Aorta (tissue), 5 donors: ENCODE results near the gene CUBN. TPM values are rescaled to one million over a fixed set of nuclear protein-coding genes. Genes with fewer than 3 reads are reported as not detected.
A peak's percentile ranks its signal among the peaks of the same experiment; 100 is the strongest.

ENCODE experiments used
- ATAC-seq: fragments of 200-7000 bp; cut with Tn5 transposase; one replicate; pipeline ENCODE4 v1.9.1; 2022; ENCODE audit warnings: moderate library complexity; ENCODE audit not compliant: low FRiP score
- DNase-seq, 2 donors: peaks; one replicate each; pipeline ENCODE4 v3.0.0-alpha.2; 2020
- H3K27ac ChIP-seq, 2 donors: one replicate each; pipeline ENCODE4 v1.5.1; 2013; ENCODE audit warnings: low read length in 2 of 2, mild to moderate bottlenecking in 2 of 2, moderate library complexity in 2 of 2, control low read depth in 1 of 2, inconsistent platforms in 1 of 2, low read depth in 1 of 2
- H3K27me3 ChIP-seq, 2 donors: one replicate each; pipeline ENCODE4 v1.6.1; 2013; ENCODE audit warnings: control low read depth in 1 of 2, low read length in 1 of 2, mild to moderate bottlenecking in 1 of 2, moderate library complexity in 1 of 2; ENCODE audit not compliant: insufficient read depth in 2 of 2, control insufficient read depth in 1 of 2
- H3K36me3 ChIP-seq, 2 donors: one replicate each; pipeline ENCODE4 v1.6.1; 2013; ENCODE audit warnings: control low read depth in 1 of 2, low read length in 1 of 2, mild to moderate bottlenecking in 1 of 2; ENCODE audit not compliant: insufficient read depth in 2 of 2, control insufficient read depth in 1 of 2
- H3K4me1 ChIP-seq, 2 donors: one replicate each; pipeline ENCODE4 v1.6.1; 2013; ENCODE audit warnings: low read length in 2 of 2, control low read depth in 1 of 2, mild to moderate bottlenecking in 1 of 2, moderate library complexity in 1 of 2; ENCODE audit not compliant: insufficient read depth in 2 of 2, control insufficient read depth in 1 of 2
- H3K4me3 ChIP-seq, 2 donors: one replicate each; pipeline ENCODE4 v1.5.1; 2013; ENCODE audit warnings: low read length in 2 of 2, control low read depth in 1 of 2, mild to moderate bottlenecking in 1 of 2
- H3K9me3 ChIP-seq: one replicate; pipeline ENCODE4 v1.6.1; 2013; ENCODE audit warnings: mild to moderate bottlenecking, low read length; ENCODE audit not compliant: control insufficient read depth
- WGBS, 2 donors: extraction: QIAGEN DNeasy Blood & Tissue Kit; methylation state at CpG; one replicate each; pipeline ENCODE4 v1.1.7; 2013; 5-methylcytosine and 5-hydroxymethylcytosine counted together
- intact Hi-C, 2 donors: fragments of 100-400 bp; cut with DNase I; formaldehyde crosslinking; loops; one replicate each; pipeline versions ENCODE4 v1.14.2 to v1.15.0; 2022
- polyA plus RNA-seq, 2 donors: library from polyadenylated mRNA; stranded (reverse); fragments of 200-250 nt; gene quantifications; one replicate each; pipeline ENCODE4 v1.2.3, GENCODE V29; 2013
- total RNA-seq, 2 donors: library from RNA; stranded (reverse); fragmentation: NEBNext Ultra II Directional; extraction: Animal tissue kit (Norgen Biotek cat#: 25700); gene quantifications; one replicate each; pipeline ENCODE4 v1.2.1, GENCODE V29; 2021
- donor health status: healthy with polysubstance abuse.
- donor health status: Bipolar disorder and iron deficiency.
- donor health status: DM: no; HTN: no; CAD: no.
- donor health status: DM: no; HTN: no; CAD: no.
- donor health status: DM: yes; HTN: yes; CAD: no.

Gene CUBN
- total and polyA plus RNA-seq, 4 donors = 0.13 to 5.2 (median 2.6) TPM

- Histone ChIP-seq H3K27ac (no peak overlapping the region), H3K27me3 (no peaks in the 10 kb centered on the region), H3K4me1 (no peaks in the 10 kb centered on the region), H3K36me3 (no peaks in the 10 kb centered on the region), H3K9me3 (no peaks in the 10 kb centered on the region), H3K4me3 (no peak overlapping the region)
- DNase-seq = no peak
- intact Hi-C loops = no loop called here
- no peak for ATAC-seq
Measured at GRCh38 chr10:17101910-17102266, 27.7 kb downstream of the CUBN start.

GRCh38 chr10:17101257-17101909 lies 28.2 kb downstream of the CUBN start:
- no peak overlapping the region for H3K27ac ChIP-seq
- H3K27me3 ChIP-seq = no peaks in the 10 kb centered on the region
- H3K4me3 ChIP-seq = no peak overlapping the region
- ATAC-seq (no peak), DNase-seq (no peak)
- H3K9me3 ChIP-seq = no peaks in the 10 kb centered on the region
- WGBS, 2 donors = 74 to 75% methylated on average over 7 of the region's 7 CpGs
- no peaks in the 10 kb centered on the region for H3K4me1 ChIP-seq
- H3K36me3 ChIP-seq = no peaks in the 10 kb centered on the region
- intact Hi-C loops = no loop called here

GRCh38 chr10:17100586-17100985 lies 29.0 kb downstream of the CUBN start:
- Histone ChIP-seq H3K4me1 (no peaks in the 10 kb centered on the region), H3K9me3 (no peaks in the 10 kb centered on the region), H3K36me3 (no peaks in the 10 kb centered on the region), H3K27me3 (no peaks in the 10 kb centered on the region), H3K4me3 (no peak overlapping the region), H3K27ac (peak overlapping the region in 1 of 2 donors; percentile 67)
- DNase-seq (peak in 1 of 2 donors; percentile 73), ATAC-seq (no peak)
- intact Hi-C loops = no loop called here
- 79 to 82% methylated on average over 9 of the region's 9 CpGs for WGBS, 2 donors

- WGBS, 2 donors = 39 to 43% methylated on average over 3 of the region's 3 CpGs
- no peaks in the 10 kb centered on the region for H3K9me3 ChIP-seq
- intact Hi-C loops = no loop called here
- H3K4me3 ChIP-seq = no peak overlapping the region
- peak overlapping the region; percentile 76 to 92 for H3K27ac ChIP-seq
- DNase-seq (no peak), ATAC-seq (no peak)
- H3K36me3 ChIP-seq = no peaks in the 10 kb centered on the region
- H3K27me3 ChIP-seq = no peaks in the 10 kb centered on the region
- peaks cover 0 to 3% of the 10 kb centered on the region in 2 donors for H3K4me1 ChIP-seq
Measured at GRCh38 chr10:17098012-17098411, 31.6 kb downstream of the CUBN start.

GRCh38 chr10:17094844-17095243 lies 34.8 kb downstream of the CUBN start:
- Histone ChIP-seq H3K9me3 (no peaks in the 10 kb centered on the region), H3K27me3 (no peaks in the 10 kb centered on the region), H3K36me3 (no peaks in the 10 kb centered on the region), H3K4me1 (peaks cover 0 to 3% of the 10 kb centered on the region in 2 donors), H3K4me3 (no peak overlapping the region), H3K27ac (no peak overlapping the region)
- DNase-seq (no peak), ATAC-seq (no peak)
- intact Hi-C loops = no loop called here

- Histone ChIP-seq H3K27ac (no peak overlapping the region), H3K27me3 (no peaks in the 10 kb centered on the region), H3K9me3 (no peaks in the 10 kb centered on the region), H3K4me1 (peaks cover 0 to 3% of the 10 kb centered on the region in 2 donors), H3K4me3 (no peak overlapping the region), H3K36me3 (no peaks in the 10 kb centered on the region)
- WGBS, 2 donors = 38 to 54% methylated on average over 5 of the region's 5 CpGs
- ATAC-seq (no peak), DNase-seq (no peak)
- intact Hi-C loops = no loop called here
Measured at GRCh38 chr10:17092986-17093803, 36.4 kb downstream of the CUBN start.

GRCh38 chr10:17092216-17092944 lies 37.2 kb downstream of the CUBN start:
- DNase-seq = no peak
- Histone ChIP-seq H3K27me3 (no peaks in the 10 kb centered on the region), H3K4me1 (peaks cover 0 to 3% of the 10 kb centered on the region in 2 donors), H3K27ac (no peak overlapping the region), H3K9me3 (no peaks in the 10 kb centered on the region), H3K4me3 (no peak overlapping the region), H3K36me3 (no peaks in the 10 kb centered on the region)
- ATAC-seq = no peak
- intact Hi-C loops = no loop called here
- 96 to 98% methylated on average over 4 of the region's 4 CpGs for WGBS, 2 donors

GRCh38 chr10:17088118-17088806 lies 41.3 kb downstream of the CUBN start:
- intact Hi-C loops = no loop called here

More at GRCh38 chr10:17088118-17088806, 41.3 kb downstream of the CUBN start:
- Histone ChIP-seq H3K27me3 (no peaks in the 10 kb centered on the region), H3K4me3 (no peak overlapping the region), H3K36me3 (no peaks in the 10 kb centered on the region), H3K9me3 (no peaks in the 10 kb centered on the region), H3K27ac (no peak overlapping the region), H3K4me1 (peaks cover 0 to under 1% of the 10 kb centered on the region in 2 donors)
- 92 to 94% methylated on average over 5 of the region's 5 CpGs for WGBS, 2 donors
- no peak for DNase-seq
- no peak for ATAC-seq
